ENCODE data around the gene NFATC1.

Gene NFATC1

GRCh38 chr18:79545255-79545654, 149.5 kb downstream of the NFATC1 start:
- DNase-seq: no peak

- no peak for DNase-seq
Observed at GRCh38 chr18:79545736-79546171, 150.0 kb downstream of the NFATC1 start.

- no peak for DNase-seq
Observed at GRCh38 chr18:79546781-79547272, 151.1 kb downstream of the NFATC1 start.

GRCh38 chr18:79547413-79548076, 151.8 kb downstream of the NFATC1 start:
- no peak for DNase-seq

- no peak for DNase-seq
Observed at GRCh38 chr18:79548077-79548450, 152.3 kb downstream of the NFATC1 start.

GRCh38 chr18:79548621-79548985, 152.9 kb downstream of the NFATC1 start:
- DNase-seq: no peak

GRCh38 chr18:79548986-79549637, 153.4 kb downstream of the NFATC1 start:
- DNase-seq: no peak

GRCh38 chr18:79549638-79550000, 153.9 kb downstream of the NFATC1 start:
- DNase-seq: no peak

GRCh38 chr18:79552140-79552631, 156.5 kb downstream of the NFATC1 start:
- DNase-seq: no peak

- DNase-seq: no peak
Observed at GRCh38 chr18:79552696-79553095, 157.0 kb downstream of the NFATC1 start.

- DNase-seq: no peak
Observed at GRCh38 chr18:79553154-79553553, 157.4 kb downstream of the NFATC1 start.

- no peak for DNase-seq
Observed at GRCh38 chr18:79553696-79554095, 158.0 kb downstream of the NFATC1 start.

- DNase-seq: no peak
Observed at GRCh38 chr18:79554321-79554720, 158.6 kb downstream of the NFATC1 start.

GRCh38 chr18:79554945-79555645, 159.4 kb downstream of the NFATC1 start:
- no peak for DNase-seq

GRCh38 chr18:79555885-79556284, 160.2 kb downstream of the NFATC1 start:
- DNase-seq: no peak

GRCh38 chr18:79556829-79557585, 161.3 kb downstream of the NFATC1 start:
- no peak for DNase-seq

GRCh38 chr18:79558196-79558932, 162.6 kb downstream of the NFATC1 start:
- DNase-seq: no peak

GRCh38 chr18:79558933-79559416, 163.2 kb downstream of the NFATC1 start:
- DNase-seq: no peak

- no peak for DNase-seq
Observed at GRCh38 chr18:79559436-79559835, 163.7 kb downstream of the NFATC1 start.

GRCh38 chr18:79560042-79560860, 164.5 kb downstream of the NFATC1 start:
- DNase-seq: no peak

- no peak for DNase-seq
Observed at GRCh38 chr18:79560861-79561210, 165.1 kb downstream of the NFATC1 start.
